ENCODE data around the gene HSPD1. TPM values are rescaled to one million over a fixed set of nuclear protein-coding genes. Genes with fewer than 3 reads are reported as not detected.

HSPD1 gene
- total and polyA plus RNA-seq, 10 of the 15 experiments (the other 5 are each of a cell fraction or from before 2014, with no cell fraction given), result 345 to 1,169 (median 695) TPM

DNA sequence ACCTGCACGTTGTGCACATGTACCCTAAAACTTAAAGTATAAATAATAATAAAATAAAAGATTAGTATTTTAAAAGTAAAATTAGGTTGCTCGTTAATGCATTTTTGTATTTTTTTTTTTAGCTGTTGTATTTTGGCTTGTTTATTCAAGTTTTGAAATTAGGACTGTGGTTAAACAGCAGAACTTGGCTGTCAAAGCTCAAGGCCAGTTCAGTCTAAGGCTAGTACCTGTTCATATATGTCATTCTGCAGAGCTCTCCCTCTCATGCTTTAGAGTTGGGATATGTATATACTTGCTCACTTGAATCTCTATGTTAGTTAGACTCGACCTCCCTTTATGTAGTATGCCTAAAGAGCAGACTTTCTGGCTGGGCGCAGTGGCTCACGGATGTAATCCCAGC is 48.9 kb upstream of the HSPD1 start (continued):
- TF ChIP-seq FOS (IDR thresholded peaks at IDR 0.05; ENCODE audit: borderline replicate concordance, extremely low read depth, insufficient read length), result no peak
- TF ChIP-seq EED (IDR thresholded peaks at IDR 0.05; ENCODE audit: low read depth), result no peak
- no peak for TF ChIP-seq RB1 (IDR thresholded peaks at IDR 0.05; ENCODE audit: borderline replicate concordance)

- H3K9ac ChIP-seq (ENCODE audit: control insufficient read depth, insufficient read depth, low read length), result no peak overlapping the region
- no peak overlapping the region for H3K4me2 ChIP-seq (ENCODE audit: control insufficient read depth, insufficient read depth)
- WGBS (ENCODE audit: insufficient coverage, insufficient replicate concordance, low lambda C conversion rate, missing lambda C conversion rate), result 99% methylated on average over 5 of the region's 5 CpGs
- no peak overlapping the region for H3K27ac ChIP-seq (ENCODE audit: control insufficient read depth, insufficient read depth)
- BruUV-seq (replicated peaks), result no TSS peak
- peaks cover 2 to 30% of the 10 kb centered on the region in 2 experiments; a peak in 3 of 4 replicates for H3K36me3 ChIP-seq (ENCODE audit: control insufficient read depth in 2 of 2, insufficient read depth in 2 of 2, low read length in 1 of 2)
- H3K4me1 ChIP-seq (ENCODE audit: control insufficient read depth, insufficient read depth, low read length), result no peaks in the 10 kb centered on the region
- ChIA-PET RAD21 (ENCODE audit: unreplicated experiment) (interaction anchor here (0.6 kb wide), 1 partner anchor 74 kb away, joined by 3 read pairs; no protein-coding TSS in a partner anchor), POLR2A (no interaction called here), SMC1A (ENCODE audit: uncharacterized antibody, unreplicated experiment) (interaction anchor here (0.6 kb wide), 1 partner anchor 568 kb away, joined by 3 read pairs; no protein-coding TSS in a partner anchor), CTCF (interaction anchor here (0.7 kb wide), 1 partner anchor 592 kb away, joined by 3 read pairs; no protein-coding TSS in a partner anchor)
- TF ChIP-seq MTA2 (IDR thresholded peaks at IDR 0.05; ENCODE audit: low read depth), result no peak
- TF ChIP-seq KLF5 (IDR thresholded peaks at IDR 0.05; ENCODE audit: partially characterized antibody), result no peak
- TF ChIP-seq TARDBP (IDR thresholded peaks at IDR 0.05; ENCODE audit: borderline replicate concordance), result no peak
- no peaks in the 10 kb centered on the region for H4K20me1 ChIP-seq (ENCODE audit: control insufficient read depth, insufficient read depth)
- in situ Hi-C loops (cut with MboI), result no loop called here
- intact Hi-C loops (cut with micrococcal nuclease; ENCODE audit: unreplicated experiment), result no loop called here
- H3K27me3 ChIP-seq (replicated peaks in 1 of 2; ENCODE audit: control insufficient read depth in 2 of 2, insufficient read depth in 2 of 2, low read length in 1 of 2), result no peaks in the 10 kb centered on the region
- H3K79me2 ChIP-seq (ENCODE audit: control insufficient read depth, insufficient read depth, low read length), result peaks cover 2% of the 10 kb centered on the region
- ATAC-seq (no peak), FAIRE-seq (no peak), DNase-seq (ENCODE audit: low read depth, low spot score) (no peak)
- no peak overlapping the region for H3K4me3 ChIP-seq
- H2AFZ ChIP-seq (ENCODE audit: control insufficient read depth, low read depth, low read length), result no peak overlapping the region
- H3K9me3 ChIP-seq (replicated peaks; ENCODE audit: control insufficient read depth, insufficient read depth, low read length), result no peaks in the 10 kb centered on the region; the same call in 2 of the 3 replicates
Measured at GRCh38 chr2:197547163-197547900, 47.7 kb upstream of the HSPD1 start.
